GM18502 (cell line): Measurements from ENCODE around the gene SP3.

ENCODE experiments used
- ATAC-seq: cut with Tn5 transposase; IDR thresholded peaks from one replicate; pipeline ENCODE4 v1.9.1; 2021; ENCODE audit warnings: mild to moderate bottlenecking; ENCODE audit not compliant: unreplicated experiment, poor library complexity

SP3 gene

DNA sequence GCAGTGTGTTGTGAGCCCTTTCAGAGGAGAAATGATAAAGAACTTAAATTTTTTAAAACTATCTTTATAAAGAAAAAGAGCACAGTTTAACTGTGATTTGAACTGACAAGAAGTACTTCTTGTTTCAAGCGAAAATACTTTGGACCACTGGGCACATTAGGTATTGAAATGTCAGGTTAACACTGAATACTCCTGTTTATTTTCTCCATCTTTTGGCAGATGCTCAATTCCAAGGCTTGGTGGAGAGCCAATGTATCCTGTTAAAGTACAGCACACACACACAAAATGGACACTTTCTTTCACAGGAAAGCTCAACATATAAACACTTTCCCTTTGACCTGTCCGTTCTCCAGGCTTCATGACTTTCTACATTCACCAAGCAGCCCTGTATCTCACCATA is 32.6 kb upstream of the SP3 start:
- ATAC-seq, result no peak

- ATAC-seq, result peak; percentile 88
Measured at GRCh38 chr2:173997269-173997668, 32.1 kb upstream of the SP3 start.

DNA sequence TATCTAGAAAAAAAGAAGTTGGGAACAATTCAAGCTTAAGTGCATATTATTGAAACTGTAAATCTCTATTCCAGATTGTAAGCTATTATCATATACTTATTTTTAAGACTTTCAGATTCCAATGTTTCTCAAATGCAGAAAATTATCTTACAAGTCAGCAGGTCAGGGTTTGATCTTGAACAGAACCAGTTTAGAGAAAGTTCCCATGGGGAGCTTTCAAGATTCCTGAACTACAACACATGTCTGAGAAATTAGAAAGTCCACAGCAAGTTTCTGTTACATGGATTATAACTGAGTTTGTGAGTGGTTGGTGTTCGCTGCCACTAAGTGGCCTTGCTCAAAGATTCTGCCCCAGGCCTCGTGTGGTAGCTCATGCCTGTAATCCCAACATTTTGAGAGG is 31.6 kb upstream of the SP3 start:
- ATAC-seq, result no peak

GRCh38 chr2:173993459-173993858 is 28.3 kb upstream of the SP3 start:
- no peak for ATAC-seq

DNA sequence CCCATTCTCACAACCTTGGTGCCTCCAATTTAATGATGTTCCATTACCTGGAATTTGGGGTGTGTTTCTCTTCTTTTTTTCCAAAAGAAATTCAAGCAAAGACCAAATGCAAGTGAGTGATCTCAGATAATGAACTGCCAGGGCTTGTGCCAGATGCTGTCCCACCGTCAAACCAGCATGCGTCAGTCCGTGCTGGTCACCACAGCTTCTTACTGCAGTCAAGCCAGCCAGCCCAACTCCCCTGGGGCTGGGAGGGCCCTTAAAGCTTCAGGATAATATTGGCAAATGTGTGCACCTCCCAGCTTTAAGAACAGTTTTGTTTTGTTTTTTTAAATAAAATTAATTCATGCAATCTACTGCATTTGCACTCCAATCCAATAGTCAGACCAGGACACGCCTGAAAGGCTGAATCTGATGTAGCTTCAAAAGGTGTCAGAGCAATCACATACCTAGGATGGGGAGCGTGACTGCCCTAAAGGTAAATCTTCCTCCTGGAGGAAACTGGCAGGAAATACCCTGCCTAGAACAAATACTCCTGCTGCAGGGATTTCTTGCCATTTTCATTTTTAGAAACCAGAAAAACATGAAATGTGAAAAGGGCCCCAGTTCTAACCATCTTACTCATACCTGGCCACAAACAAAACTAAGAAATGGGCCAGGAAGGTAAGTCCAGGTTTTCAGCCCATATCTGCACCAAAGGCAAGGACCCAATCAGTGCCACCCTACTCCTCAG is 26.8 kb upstream of the SP3 start:
- no peak for ATAC-seq

DNA sequence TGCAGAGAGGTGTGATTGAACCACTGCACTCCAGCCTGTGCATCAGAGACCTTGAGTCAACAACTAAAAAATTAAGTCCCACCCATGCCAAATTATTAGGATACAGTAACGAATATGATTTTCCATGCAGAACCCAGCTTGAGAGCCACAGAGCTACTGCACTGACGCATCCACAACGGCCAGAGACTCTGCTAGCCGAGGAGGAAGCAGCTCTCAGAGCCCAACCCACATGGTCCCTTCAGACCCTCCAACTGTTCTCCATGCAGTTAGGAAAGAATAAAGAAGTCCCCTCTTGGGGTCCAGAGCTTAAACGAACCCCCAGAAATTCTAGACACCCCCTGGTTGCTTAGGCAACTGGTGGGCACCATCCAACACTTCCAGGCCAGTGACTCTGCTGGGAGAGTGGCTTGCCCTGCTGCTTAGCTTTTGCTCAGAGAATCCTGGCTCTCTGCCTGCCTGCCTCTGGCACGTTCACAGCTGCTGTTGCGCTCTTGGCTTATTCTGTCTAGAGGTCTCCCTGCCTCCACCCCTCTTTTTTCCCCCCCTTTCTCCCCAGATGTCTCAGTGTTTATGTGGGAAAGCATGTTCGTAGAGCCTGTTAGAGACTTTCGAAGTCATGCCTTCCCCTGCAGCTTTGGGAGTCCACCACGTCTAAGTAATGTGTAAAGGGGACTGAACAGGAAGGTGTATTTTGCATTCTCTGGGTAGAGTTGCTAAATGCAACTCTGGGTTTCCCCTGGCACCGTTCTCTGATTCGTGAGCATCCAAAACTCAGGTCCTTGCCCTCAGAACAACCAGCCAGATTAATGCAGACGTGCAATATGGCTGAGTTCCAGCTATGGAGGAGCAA is 26.0 kb upstream of the SP3 start:
- peak; percentile 78 for ATAC-seq

DNA sequence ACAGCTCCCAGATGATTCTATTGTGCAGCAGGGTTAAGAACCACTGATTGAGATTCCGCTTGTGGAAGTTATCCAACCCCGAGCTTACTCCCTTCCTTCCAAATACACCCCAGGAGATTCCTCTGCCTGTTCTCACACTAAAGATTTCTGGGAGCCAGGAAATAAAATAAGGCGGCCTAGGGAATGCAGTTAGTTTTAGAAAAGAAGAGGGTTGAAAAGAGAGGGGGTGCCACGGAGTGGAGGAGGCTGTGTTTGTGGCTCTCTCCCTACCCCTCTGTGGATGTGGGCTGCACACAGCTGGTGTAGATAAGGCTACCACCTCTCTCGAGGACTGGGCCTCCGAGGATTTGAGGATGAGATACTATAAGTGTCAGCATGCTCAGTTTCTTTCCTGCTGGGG is 25.1 kb upstream of the SP3 start:
- ATAC-seq, result no peak

DNA sequence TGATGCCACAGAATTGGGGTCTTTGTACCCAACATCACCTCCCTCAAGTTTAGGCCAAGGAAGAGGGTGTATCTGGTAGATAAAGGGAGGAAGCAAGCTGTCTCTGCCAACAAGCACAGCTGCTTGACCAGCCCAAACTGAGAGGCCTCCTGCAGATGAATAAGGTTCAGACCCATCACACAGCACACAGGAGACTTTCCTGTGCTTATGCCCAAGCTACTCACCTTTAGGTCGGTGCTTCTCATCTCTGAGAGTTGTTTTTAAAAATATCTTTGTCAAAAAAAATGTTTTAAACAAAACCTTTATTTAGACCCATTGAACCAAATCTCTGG is 24.7 kb upstream of the SP3 start:
- ATAC-seq, result peak; percentile 35

- peak; percentile 29 for ATAC-seq
Measured at GRCh38 chr2:173989160-173989883, 24.1 kb upstream of the SP3 start.

DNA sequence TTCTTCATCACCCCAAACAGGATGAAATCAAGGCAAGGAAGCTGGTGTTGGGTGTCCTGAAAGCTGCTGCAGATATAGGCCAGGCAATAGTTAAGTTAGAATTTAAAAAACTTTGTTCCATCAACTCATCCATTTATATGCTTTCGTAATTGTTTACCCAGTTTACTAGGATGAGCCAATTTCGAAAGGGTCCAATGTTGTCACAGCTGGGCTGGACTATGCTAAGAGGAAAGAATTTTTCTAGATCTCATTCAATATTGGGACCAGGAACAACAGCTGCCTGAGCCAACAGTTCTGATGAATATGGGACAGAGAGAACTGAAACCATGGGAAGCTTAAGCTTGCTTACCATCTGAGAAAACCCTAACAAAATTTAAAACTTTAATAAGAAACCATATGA is 21.6 kb upstream of the SP3 start:
- ATAC-seq, result no peak

GRCh38 chr2:173985605-173985992 is 20.4 kb upstream of the SP3 start:
- no peak for ATAC-seq

GRCh38 chr2:173984866-173985604 is 19.9 kb upstream of the SP3 start:
- ATAC-seq, result no peak

DNA sequence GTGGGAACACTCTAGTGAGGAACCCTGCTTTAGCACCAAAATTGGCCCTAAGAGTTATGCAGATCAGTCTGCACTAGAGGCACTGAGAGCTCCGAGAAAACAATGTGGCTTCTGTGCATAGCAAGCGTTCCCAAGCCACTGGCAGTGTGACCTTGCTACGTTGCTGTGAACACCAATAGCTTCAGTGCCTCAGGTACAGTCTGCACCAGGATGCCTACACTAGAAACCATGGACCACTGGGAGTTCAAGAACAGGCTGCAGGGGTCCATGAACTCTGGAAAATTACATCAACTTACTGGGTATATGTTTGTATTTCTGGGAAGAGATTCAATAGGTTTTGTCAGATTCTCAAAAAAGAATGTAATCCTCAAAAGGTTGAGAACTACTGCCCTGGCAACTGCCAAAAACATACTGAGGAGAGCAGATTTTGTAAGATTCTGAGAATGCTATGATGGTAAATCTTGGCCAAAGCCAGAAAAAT is 18.3 kb upstream of the SP3 start:
- ATAC-seq, result no peak

GRCh38 chr2:173982918-173983317 is 17.7 kb upstream of the SP3 start:
- no peak for ATAC-seq

DNA sequence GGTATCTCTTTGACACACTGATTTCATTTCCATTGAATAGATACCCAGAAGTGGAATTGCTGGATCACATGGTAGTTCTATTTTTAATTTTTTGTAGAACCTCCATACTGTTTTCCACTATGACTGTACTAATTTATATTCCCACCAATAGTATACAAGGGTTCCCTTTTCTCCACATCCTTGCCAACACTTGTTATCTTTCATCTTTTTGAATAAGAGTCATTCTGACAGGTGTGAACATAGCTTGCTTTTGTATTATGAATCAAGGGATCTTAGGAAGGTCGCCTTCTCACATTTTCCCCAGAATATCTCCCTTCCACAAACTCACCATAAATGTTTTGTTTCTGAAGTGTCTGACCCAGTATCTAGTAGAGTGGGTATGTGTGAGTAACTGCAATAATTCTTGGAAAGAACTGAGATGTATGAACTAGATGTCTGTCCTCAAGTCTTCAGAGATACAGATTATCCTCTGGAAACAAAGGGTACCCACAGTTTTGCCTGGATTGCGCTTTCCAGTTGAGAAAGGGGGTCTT is 17.1 kb upstream of the SP3 start:
- no peak for ATAC-seq

- no peak for ATAC-seq
Measured at GRCh38 chr2:173981520-173981919, 16.3 kb upstream of the SP3 start.

DNA sequence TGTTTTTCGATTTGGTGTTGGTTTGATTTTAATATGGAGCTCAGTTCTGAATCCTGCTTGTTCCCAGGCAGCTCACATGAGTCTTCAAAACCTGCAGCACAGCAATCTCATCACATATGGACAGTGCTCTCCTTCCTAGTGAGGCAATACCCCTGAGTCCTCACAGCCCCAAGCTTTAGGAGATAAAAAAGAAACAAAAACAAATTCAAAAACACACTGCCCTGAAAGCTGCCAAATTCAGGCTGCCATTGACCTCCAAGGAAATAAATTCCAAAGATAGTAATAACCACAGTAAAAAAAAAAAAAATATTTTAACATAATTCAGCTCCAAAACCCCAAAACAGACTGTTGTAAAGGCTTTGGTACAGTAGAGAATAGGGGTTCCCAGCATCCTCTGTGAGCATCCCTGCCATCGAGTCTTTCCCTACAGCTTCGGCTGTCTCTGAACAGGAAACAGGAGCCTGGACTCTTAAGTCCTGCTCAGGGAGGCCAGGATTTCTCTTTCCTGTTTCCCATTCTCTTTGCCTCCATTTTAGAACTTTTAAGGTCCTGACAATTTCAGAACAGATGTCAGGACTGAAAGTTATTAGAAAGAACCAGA is 14.7 kb upstream of the SP3 start:
- ATAC-seq, result no peak

DNA sequence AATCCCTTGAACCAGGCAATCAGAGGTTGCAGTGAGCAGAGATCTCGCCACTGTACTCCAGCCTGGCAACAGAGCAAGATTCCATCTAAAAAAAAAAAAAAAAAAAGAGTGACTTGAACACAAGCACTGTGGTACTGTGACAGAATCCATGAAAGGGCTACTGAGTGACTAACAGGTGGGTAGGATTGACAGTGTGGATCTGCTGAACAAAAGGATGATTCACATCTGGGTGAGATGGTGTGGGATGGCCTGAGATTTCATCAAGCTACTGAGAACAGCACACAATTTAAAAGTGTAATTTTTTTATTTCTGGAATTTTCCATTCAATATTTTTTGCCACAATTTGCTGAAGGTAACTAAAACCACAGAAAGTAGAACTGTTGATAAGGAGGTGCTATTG is 13.3 kb upstream of the SP3 start:
- ATAC-seq, result no peak

- no peak for ATAC-seq
Measured at GRCh38 chr2:173972636-173973035, 7.5 kb upstream of the SP3 start.

DNA sequence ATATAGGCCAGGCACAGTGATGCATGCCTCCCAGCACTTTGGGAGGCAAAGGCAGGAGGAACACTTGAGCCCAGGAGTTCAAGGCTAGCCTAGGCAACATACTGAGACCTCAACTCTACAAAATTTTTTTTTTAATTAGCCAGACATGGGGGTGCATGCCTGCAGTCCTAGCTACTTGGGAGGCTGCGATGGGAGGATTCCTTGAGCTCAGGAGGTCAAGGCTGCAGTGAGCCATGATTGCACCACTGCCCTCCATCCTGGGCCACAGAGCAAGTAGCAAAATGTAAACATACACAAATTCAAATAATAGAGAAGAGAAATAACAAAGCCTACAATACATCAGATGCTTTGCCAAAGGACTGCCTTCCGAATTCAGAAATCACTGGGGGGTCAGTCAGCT is 7.0 kb upstream of the SP3 start:
- no peak for ATAC-seq
